Esophagus muscularis mucosa (tissue), 3 donors: ENCODE data around the gene ZMIZ1.

ENCODE experiments used
- POLR2A ChIP-seq: fragments of 450-650 bp; IDR thresholded peaks from one replicate; pipeline ENCODE4 v1.6.1; 2017; ENCODE audit warnings: antibody characterized with exemption, moderate library complexity, mild to moderate bottlenecking, low read depth
- TF ChIP-seq, protein P1 (sequence below), 3 experiments: fragments of 200-600 bp in 2 of 3; fragments of 450-650 bp in 1 of 3; sonication (generic) in 2 of 3; IDR thresholded peaks; one replicate each; pipeline ENCODE4 v1.5.1; 2017 to 2019; ENCODE audit warnings: antibody characterized with exemption in 3 of 3, mild to moderate bottlenecking in 2 of 3, moderate library complexity in 1 of 3

GRCh38 chr10:79327090-79327457 lies 258.3 kb downstream of the ZMIZ1 start:
- TF ChIP-seq, protein P1, sequence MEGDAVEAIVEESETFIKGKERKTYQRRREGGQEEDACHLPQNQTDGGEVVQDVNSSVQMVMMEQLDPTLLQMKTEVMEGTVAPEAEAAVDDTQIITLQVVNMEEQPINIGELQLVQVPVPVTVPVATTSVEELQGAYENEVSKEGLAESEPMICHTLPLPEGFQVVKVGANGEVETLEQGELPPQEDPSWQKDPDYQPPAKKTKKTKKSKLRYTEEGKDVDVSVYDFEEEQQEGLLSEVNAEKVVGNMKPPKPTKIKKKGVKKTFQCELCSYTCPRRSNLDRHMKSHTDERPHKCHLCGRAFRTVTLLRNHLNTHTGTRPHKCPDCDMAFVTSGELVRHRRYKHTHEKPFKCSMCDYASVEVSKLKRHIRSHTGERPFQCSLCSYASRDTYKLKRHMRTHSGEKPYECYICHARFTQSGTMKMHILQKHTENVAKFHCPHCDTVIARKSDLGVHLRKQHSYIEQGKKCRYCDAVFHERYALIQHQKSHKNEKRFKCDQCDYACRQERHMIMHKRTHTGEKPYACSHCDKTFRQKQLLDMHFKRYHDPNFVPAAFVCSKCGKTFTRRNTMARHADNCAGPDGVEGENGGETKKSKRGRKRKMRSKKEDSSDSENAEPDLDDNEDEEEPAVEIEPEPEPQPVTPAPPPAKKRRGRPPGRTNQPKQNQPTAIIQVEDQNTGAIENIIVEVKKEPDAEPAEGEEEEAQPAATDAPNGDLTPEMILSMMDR (IDR thresholded peaks at IDR 0.05): no peak
- TF ChIP-seq POLR2A: no peak
